Vagina (tissue), 2 donors: Measurements from ENCODE around the gene SDF2. TPM values are rescaled to one million over a fixed set of nuclear protein-coding genes. Genes with fewer than 3 reads are reported as not detected.

Experiments
- DNase-seq, 2 donors: peaks; one replicate each; pipeline ENCODE4 v3.0.0-alpha.2; 2017; ENCODE audit errors: extremely low spot score in 2 of 2
- H3K27ac ChIP-seq: fragments of 200-600 bp; sonication (generic); one replicate; pipeline ENCODE4 v1.5.1; 2019
- H3K27me3 ChIP-seq: fragments of 200-600 bp; sonication (generic); one replicate; pipeline ENCODE4 v1.5.1; 2019
- H3K36me3 ChIP-seq, 2 donors: fragments of 200-600 bp; sonication (generic); one replicate each; pipeline ENCODE4 v1.5.1; 2017 to 2019
- H3K4me1 ChIP-seq: fragments of 200-600 bp; sonication (generic); one replicate; pipeline ENCODE4 v1.5.1; 2019
- H3K4me3 ChIP-seq, 2 donors: fragments of 200-600 bp; sonication (generic); 1 replicate in 1 of 2; 2 replicates in 1 of 2; pipeline ENCODE4 v1.5.1; 2016 to 2019
- H3K9me3 ChIP-seq: fragments of 200-600 bp; sonication (generic); one replicate; pipeline ENCODE4 v1.5.1; 2019
- POLR2A ChIP-seq, 2 donors: fragments of 450-650 bp; IDR thresholded peaks; one replicate each; pipeline ENCODE4 v1.6.1; 2017; ENCODE audit warnings: antibody characterized with exemption in 2 of 2, mild to moderate bottlenecking in 2 of 2, moderate library complexity in 2 of 2
- POLR2AphosphoS5 ChIP-seq, 2 donors: sonication (generic); formaldehyde crosslinking; IDR thresholded peaks; one replicate each; pipeline ENCODE4 v1.9.0; 2017; ENCODE audit warnings: antibody characterized with exemption in 2 of 2, mild to moderate bottlenecking in 2 of 2, low read depth in 1 of 2; ENCODE audit not compliant: insufficient read depth in 1 of 2
- intact Hi-C: fragments of 100-400 bp; cut with DNase I; formaldehyde crosslinking; loops from one replicate; pipeline ENCODE4 v1.15.1; 2023
- total RNA-seq: library from RNA; depleted of rRNA; stranded (reverse); fragments of >200 nt; gene quantifications from one replicate; pipeline ENCODE4 v1.2.3, GENCODE V29; 2016
- TF ChIP-seq, protein P1 (sequence below), 3 experiments: fragments of 450-650 bp in 2 of 3; fragments of 200-600 bp in 1 of 3; sonication (generic) in 1 of 3; IDR thresholded peaks; one replicate each; pipeline ENCODE4 v1.5.1; 2017 to 2019; ENCODE audit warnings: antibody characterized with exemption in 3 of 3, mild to moderate bottlenecking in 2 of 3, moderate library complexity in 2 of 3

The SDF2 gene
- total RNA-seq, 1 donor from 2014 or later, result 33.1 TPM

- Histone ChIP-seq H3K9me3 (no peaks in the 10 kb centered on the region), H3K4me3 (peak within 1 kb of the TSS; percentile 57 to 67), H3K27ac (peak within 1 kb of the TSS; percentile 96), H3K36me3 (no peaks in the 10 kb centered on the region), H3K4me1 (peaks cover 22% of the 10 kb centered on the region), H3K27me3 (no peaks in the 10 kb centered on the region)
- TF ChIP-seq, protein P1, sequence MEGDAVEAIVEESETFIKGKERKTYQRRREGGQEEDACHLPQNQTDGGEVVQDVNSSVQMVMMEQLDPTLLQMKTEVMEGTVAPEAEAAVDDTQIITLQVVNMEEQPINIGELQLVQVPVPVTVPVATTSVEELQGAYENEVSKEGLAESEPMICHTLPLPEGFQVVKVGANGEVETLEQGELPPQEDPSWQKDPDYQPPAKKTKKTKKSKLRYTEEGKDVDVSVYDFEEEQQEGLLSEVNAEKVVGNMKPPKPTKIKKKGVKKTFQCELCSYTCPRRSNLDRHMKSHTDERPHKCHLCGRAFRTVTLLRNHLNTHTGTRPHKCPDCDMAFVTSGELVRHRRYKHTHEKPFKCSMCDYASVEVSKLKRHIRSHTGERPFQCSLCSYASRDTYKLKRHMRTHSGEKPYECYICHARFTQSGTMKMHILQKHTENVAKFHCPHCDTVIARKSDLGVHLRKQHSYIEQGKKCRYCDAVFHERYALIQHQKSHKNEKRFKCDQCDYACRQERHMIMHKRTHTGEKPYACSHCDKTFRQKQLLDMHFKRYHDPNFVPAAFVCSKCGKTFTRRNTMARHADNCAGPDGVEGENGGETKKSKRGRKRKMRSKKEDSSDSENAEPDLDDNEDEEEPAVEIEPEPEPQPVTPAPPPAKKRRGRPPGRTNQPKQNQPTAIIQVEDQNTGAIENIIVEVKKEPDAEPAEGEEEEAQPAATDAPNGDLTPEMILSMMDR (IDR thresholded peaks at IDR 0.05), result peak in 1 of 3 experiments; percentile 14
- TF ChIP-seq POLR2AphosphoS5 (IDR thresholded peaks at IDR 0.05; ENCODE audit: insufficient read depth in 1 of 2, low read depth in 1 of 2) (peak; percentile 67 to 99), POLR2A (IDR thresholded peaks at IDR 0.05) (peak; percentile 16 to 93)
- intact Hi-C loops, result no loop called here
- DNase-seq, result peak in 1 of 2 donors; percentile 95
Measured at GRCh38 chr17:28598799-28599310, 62.9 kb downstream of the SDF2 start, which contains the start of gene SPAG5. SPAG5 (minus strand) TSS chr17:28599025; CDS start chr17:28598946, 79 bp downstream.

- peak overlapping the region; percentile 96 for H3K27ac ChIP-seq
- H3K4me1 ChIP-seq, result peaks cover 22% of the 10 kb centered on the region
- H3K9me3 ChIP-seq, result no peaks in the 10 kb centered on the region
- no peaks in the 10 kb centered on the region for H3K27me3 ChIP-seq
- TF ChIP-seq, protein P1 (IDR thresholded peaks at IDR 0.05), result no peak
- TF ChIP-seq POLR2AphosphoS5 (IDR thresholded peaks at IDR 0.05; ENCODE audit: insufficient read depth in 1 of 2, low read depth in 1 of 2), result no peak
- TF ChIP-seq POLR2A (IDR thresholded peaks at IDR 0.05), result no peak
- DNase-seq, result no peak
- H3K4me3 ChIP-seq, result peak overlapping the region; percentile 57 to 67
- intact Hi-C loops, result no loop called here
- no peaks in the 10 kb centered on the region for H3K36me3 ChIP-seq
Measured at GRCh38 chr17:28598389-28598788, 63.3 kb downstream of the SDF2 start.

Other genes with a start within 250 kb of the SDF2 start
- gene SLC13A2, start 188.3 kb downstream of the SDF2 start, total RNA-seq, result not detected
- 3.4 TPM for gene FOXN1, start 155.6 kb downstream of the SDF2 start, total RNA-seq
- 38.1 TPM for gene UNC119, start 109.3 kb downstream of the SDF2 start, total RNA-seq
- 22.8 TPM for gene PIGS, start 90.4 kb downstream of the SDF2 start, total RNA-seq
- 20.1 TPM for gene ALDOC, start 85.0 kb downstream of the SDF2 start, total RNA-seq
- 8.3 TPM for gene SPAG5, start 62.9 kb downstream of the SDF2 start, total RNA-seq
- gene RSKR, start 47.7 kb downstream of the SDF2 start, total RNA-seq, result 21.6 TPM
- gene BLTP2, start 16.7 kb downstream of the SDF2 start, total RNA-seq, result 65.6 TPM
- gene SUPT6H, start 299 bp upstream of the SDF2 start, total RNA-seq, result 89.6 TPM
- 1.5 TPM for gene PROCA1, start 50.0 kb upstream of the SDF2 start, total RNA-seq
- gene RAB34, start 56.0 kb upstream of the SDF2 start, total RNA-seq, result 195 TPM
- 600 TPM for gene RPL23A, start 58.1 kb upstream of the SDF2 start, total RNA-seq
- 2.9 TPM for gene TLCD1, start 64.3 kb upstream of the SDF2 start, total RNA-seq
- 0.98 TPM for gene NEK8, start 66.9 kb upstream of the SDF2 start, total RNA-seq
- gene TRAF4, start 82.1 kb upstream of the SDF2 start, total RNA-seq, result 26.5 TPM
- gene FAM222B, start 180.9 kb upstream of the SDF2 start, total RNA-seq, result 14.2 TPM
- gene ERAL1, start 193.1 kb upstream of the SDF2 start, total RNA-seq, result 44.9 TPM
- 56.2 TPM for gene FLOT2, start 235.8 kb upstream of the SDF2 start, total RNA-seq
- 11.8 TPM for gene DHRS13, start 241.2 kb upstream of the SDF2 start, total RNA-seq